GM19025 (cell line): ENCODE data around the gene NCAM1.
A peak's percentile ranks its signal among the peaks of the same experiment; 100 is the strongest.
"Not testable (repeated sequence)": the region's sequence is repeated elsewhere in the genome, so short reads cannot be mapped to it uniquely, and the experiment has no call there.

Experiments
- ATAC-seq: cut with Tn5 transposase; IDR thresholded peaks from one replicate; pipeline ENCODE4 v1.9.1; 2021; ENCODE audit warnings: mild to moderate bottlenecking, low read depth, moderate library complexity; ENCODE audit not compliant: unreplicated experiment

The NCAM1 gene

DNA sequence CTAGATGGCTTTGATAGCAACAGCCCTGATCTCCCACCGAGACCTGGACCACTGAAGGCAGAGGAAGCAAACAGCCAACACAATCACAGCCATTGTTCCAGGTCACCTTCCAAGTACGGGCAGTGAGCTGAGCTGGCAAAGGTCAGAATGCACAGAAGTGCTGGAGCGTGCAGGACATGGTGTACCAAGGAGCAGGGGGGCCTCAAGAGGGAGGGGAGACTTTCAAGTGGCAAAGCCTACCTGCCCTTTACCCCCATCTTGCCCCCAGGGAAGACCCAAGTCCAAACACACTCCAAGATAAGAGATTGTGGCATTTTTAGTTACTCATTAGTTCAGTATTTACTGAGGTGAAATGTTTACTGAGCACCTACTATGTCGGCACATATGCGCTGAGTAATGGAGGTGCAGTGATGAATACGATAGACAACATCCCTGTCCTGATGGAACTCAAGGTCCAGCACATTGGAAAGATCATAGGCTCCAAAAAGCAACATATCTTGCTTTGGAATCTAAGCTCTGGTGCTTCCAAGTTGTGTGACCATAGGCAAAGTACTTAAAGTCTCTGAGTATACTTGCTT lies 327.2 kb downstream of the NCAM1 start:
- ATAC-seq = no peak

DNA sequence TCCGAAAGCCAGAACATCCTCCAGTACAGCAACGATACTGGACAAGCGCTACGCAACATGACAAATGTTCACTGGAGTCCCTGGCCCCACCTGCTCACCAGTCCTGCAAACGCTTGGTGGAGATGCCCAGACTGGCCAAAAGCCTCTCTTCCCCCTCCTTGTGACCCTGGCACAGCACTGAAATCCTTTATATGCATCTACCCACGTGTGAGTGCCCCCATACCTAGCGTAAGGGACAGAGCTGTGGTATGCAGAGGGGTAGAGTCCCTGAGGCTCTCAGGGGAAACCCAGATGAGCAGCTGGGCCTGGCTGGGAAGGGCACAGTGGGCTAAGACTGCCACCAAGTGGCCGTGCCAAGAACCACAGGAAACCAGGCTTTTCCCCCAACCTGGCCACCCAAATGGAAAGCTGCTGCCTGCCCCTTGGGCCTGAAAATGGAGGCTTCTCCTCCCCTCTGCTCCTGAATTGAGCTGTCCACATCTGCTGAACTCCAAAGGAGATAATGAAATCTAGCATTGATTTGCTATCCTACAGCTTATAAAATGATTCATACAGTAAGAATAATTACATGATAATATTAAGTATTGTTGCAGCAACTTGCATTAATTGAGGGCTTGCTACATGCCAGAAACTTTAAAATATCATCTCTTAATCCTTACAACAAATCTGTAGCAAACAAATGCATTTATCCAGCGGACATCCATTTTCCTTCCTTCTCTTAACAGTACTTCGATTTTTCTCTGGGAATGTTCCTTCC lies 328.4 kb downstream of the NCAM1 start:
- ATAC-seq = peak; percentile 86

DNA sequence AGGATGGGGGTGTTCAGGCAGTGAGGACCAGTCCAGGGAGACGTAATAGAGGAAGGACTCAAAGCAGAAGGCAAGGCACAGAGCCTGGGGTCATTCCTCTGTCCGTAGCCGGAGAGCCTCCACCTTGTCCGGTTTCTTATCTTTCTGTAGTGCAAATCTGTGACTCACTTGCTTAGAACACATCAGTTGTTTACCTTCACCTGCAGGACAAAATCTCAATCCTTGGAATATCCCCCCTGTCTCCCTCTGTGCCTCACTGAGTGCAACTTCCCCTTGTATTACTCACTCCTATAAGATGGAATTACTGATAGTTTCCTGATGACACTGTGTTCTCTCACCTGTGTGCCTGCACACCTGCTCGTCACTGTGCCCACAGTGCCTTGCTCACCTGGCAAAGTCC lies 332.7 kb downstream of the NCAM1 start:
- ATAC-seq = no peak

DNA sequence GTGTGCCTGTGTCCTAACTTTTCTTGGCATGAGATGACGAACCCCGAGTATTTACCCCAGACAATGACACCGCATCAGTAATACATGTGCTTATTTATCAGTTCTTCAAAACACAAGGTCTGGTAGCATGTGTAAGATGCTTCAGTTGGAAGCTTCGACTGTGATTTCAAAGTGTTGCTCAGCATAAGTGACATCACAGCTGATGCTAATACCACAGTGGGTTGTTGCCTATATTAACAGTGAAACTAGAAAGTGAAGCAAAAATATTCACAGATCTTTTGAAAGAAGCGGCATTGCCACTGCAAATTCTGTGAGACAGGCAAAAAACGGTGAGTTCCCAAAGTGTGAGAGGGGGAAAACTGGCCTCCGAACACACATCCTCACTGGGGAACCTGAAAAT lies 334.8 kb downstream of the NCAM1 start:
- ATAC-seq = no peak

DNA sequence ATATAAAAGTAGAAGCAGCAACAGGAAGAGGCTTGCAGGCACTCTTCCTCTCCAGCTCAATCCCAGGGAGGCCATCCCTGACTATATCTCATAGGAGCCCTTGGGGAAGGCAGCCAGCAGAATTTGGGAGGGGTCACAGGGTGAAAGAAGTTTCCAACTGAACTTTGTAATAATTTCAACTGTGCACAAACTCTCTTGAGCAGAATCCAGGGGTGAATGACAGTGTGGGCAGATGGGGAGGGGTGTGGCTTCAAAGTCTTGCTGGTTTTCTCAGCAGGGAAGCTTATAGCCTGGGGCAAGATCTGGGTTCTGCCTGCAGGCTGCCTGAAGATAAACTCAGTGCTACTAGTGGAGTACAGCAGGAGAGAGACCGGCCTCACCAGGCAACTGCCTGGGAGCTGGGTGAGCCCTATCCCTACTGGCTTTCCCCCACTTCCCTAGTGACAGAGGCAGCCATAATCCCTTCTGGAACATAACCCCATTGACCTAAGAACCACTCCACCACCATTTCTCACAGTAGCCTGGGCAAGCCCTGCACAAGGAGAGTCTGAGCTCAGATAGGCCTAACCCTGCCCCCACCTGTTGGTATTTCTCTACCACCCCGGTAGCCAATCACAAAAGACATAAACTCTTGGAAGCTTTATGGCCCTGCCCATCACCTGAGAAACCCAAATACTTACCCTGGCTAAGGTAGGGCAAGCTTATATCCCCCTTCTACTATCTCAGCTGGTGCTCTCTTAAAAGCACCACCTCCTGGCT lies 335.4 kb downstream of the NCAM1 start:
- ATAC-seq = no peak

DNA sequence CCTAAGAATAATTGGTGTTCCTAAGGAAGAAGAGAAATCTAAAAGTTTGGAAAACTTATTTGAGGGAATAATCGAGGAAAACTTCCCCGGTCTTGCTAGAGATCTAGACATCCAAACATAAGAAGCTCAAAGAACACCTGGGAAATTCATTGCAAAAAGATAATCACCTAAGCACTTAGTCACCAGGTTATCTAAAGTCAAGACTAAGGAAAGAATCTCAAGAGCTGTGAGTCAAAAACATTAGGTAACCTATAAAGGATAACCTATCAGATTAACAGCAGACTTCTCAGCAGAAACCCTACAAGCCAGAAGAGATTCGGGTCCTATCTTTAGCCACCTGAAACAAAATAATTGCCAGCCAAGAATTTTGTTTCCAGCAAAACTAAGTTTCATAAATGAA lies 337.3 kb downstream of the NCAM1 start:
- ATAC-seq = not testable (repeated sequence)

DNA sequence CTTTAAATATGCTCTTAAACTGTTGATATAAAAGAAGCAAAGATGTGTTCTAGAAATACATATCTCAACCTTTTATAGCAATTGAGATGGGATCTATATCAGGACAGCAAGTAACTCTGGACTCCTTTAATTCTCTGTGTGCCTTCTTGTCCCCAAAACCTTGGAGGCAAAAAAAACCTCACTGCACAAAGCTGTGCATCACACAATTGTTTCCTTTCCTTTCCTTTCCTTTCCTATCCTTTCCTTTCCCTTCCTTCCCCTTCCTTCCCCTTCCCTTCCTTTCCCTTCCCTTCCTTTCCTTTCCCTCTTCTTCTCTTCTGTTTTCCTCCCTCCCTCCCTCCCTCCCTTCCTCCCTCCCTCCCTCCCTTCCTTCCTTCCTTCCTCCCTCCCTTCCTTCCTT lies 343.7 kb downstream of the NCAM1 start:
- ATAC-seq = no peak

DNA sequence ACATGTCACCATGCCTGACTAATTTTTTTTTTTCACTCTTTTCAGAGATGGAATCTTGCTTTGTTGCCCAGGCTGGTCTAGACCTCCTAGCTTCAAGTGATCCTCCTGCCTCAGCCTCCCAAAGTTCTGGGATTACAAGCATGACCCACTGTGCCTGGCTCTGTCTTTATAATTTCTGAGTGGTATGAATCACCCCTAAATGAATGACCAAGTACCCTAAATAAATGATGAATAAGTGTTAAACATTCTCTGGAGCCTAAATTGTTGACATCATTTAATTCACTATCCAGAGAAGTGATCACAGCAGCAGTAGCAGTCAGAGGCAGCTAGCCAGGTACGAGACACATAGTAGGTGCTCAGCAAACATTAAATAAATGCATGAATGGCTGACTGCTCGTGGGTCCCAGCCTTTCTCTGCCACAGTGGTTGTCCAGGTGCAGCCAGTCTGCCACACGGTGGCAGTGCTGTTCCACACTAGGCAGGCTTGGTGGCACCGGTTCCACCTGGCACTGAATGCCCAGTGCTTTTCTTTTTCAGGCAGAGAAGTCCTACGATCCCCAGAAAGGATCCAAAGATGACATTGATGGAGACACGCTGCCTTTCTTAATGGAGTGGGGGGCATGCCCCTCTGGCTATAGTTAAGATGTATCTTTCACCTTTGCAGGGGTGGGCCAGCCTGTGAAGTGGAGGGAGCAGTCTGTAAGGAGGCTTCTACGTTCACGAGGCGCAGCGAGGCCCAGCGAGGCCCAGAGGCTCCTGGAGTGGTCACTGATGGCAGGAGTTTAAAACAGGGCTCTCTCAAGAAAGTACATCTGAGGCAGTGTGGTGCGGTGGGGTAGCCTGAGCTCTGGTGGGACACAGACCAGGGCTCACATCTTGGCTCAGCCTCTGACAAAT lies 344.5 kb downstream of the NCAM1 start:
- peak; percentile 91 for ATAC-seq

DNA sequence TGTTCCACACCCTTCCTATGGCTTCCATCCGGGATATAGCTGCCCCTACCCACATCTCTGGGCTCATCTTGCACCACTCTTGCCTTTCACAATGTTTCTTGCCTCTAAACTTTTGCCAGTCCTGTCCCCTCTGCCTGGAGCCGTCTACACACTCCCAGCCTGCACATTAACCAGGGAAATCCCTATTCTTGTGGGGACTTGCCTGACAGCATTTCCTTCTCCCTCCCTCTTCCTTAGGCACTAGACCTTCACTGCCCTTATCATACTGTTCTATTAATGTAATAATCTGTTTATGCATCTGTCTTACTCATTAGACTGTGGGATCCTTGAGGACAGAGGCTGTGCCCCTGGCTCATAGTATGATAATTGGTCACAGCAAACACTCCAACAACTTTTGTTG lies 347.4 kb downstream of the NCAM1 start:
- ATAC-seq = no peak

DNA sequence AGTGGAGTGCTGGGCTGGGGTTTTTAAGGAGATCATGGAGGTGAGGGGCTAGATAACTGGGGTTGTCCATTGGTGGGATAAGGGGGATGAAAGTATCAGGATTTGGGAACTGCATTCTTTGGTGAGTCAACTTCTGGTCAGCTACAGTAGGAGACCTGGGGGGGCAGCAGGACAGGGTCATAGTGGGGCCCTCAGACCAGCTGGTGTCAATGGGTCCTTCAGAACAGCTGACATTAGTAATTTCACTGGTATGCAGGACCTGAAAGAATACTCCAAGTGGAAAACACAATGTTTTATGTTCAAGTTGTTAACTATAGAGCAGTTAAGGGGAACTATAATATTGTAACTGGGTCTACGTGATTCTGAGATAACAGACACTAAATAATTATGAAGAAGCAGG lies 350.3 kb downstream of the NCAM1 start:
- ATAC-seq = no peak

DNA sequence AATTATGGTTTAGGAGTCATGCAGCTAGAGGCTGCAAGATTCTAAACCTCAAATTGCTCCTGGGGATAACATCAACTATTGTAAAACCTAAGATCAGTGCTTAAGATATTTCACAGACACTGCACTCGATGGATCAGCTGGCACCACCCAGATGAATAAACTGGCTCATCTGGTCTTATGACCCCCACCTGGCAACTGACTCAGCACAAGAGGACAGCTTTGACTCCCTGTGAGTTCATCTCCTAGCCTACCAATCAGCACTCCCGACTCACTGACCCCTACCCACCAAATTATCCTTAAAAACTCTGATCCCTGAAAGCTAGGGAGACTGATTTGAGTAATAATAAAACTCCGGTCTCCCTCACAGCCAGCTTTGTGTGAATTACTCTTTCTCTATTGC lies 352.4 kb downstream of the NCAM1 start:
- ATAC-seq = no peak

DNA sequence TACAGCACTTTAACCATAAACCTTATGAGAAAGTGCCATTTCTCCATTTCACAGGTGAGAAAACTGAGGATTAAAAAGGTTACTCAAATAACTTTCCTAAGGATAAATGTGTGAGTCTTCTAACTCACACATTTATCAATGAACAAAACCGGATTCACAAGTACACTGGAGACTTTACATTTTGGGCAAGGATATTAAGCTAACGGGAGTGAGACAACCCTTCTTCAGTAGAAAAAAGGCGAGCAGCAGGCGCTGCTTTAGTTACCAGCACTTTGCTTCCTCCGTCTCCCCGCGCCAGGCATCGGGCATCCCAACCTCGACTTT lies 352.8 kb downstream of the NCAM1 start:
- ATAC-seq = no peak

DNA sequence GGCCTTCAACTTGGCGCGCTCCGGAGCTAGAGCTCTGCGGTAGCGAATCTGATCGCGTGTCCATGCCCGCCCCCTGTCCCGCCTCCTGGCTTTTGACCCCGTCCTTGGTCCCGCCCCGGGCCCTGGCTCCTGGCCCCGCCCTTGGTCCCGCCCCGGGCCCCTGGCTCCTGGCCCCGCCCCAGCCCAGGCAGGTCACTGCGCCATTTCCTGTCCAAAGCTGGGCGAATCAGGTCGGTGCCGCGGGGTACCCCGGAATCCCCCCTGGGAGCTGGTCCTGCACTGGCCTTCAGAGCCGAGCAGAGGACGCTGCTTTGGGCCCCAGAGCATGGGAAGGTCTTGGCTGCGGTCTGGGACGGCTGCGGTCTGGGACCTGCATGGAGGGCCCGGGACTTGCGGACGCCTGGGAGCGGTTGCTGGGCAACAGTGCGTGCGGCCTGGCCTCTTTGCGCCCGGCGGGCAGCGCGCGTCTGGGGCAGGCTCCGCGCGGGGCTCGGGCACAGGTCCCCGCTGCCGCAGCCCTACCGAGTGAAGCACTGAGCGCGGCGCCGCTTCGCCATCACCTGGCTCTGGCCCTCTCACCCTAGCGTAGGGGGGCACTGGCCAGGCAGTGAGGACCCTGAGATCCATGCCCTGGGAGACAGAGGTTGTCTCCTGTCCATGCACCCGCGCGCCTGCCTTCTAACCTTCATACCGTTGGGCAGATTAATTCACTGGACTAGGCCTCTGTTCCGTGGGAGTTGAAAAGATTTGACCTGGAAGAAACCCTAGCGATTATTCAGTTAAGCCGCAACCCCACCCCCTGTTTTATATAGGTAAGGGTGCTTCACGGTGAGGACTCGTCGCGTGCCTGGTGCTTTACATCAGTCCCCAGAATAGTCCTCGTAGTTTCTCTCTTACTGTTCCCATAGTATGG lies 353.4 kb downstream of the NCAM1 start, which contains the start of gene TTC12:
Gene TTC12, plus strand, starts transcription at position 195 of the 913 bp plus-strand sequence. CDS start 1,675 bp downstream, outside the sequence.
- ATAC-seq = peak; percentile 99

DNA sequence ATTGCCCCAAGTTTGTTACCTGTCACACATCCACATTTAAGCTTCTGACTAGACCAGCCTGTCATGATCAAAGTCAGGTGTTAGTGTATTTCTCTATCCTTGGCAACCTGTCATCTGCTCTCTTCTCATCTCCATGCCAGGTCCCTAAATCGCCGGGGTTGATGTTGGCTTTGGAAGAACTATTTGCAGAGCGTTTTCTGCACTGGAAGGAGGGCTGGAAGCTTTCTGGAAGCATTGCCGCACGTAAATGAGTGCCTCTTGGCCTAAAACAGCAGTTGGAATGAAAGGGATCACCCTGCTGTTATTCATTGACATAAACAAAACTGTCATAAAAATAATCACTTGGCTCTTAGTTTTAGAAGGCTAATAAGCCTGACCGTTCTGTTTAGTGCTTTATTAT lies 354.6 kb downstream of the NCAM1 start:
- ATAC-seq = no peak

DNA sequence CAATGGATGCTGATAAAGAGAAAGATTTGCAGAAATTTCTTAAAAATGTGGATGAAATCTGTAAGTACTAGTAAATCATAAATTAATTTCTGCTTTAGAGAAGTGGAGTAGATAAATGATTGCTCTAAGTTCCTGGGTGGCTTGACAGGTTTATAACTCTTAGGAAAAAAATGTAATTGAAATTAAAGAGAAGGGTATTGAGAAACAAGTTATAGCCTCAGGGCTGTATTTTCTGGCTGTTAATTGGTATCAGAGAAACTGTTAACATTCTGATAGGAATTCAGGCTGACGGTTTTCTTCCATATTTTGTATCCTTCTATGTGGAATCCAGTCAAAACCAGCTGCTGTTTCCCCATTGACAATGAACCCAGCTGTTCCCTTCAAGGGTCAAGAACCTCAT lies 355.0 kb downstream of the NCAM1 start:
- no peak for ATAC-seq

DNA sequence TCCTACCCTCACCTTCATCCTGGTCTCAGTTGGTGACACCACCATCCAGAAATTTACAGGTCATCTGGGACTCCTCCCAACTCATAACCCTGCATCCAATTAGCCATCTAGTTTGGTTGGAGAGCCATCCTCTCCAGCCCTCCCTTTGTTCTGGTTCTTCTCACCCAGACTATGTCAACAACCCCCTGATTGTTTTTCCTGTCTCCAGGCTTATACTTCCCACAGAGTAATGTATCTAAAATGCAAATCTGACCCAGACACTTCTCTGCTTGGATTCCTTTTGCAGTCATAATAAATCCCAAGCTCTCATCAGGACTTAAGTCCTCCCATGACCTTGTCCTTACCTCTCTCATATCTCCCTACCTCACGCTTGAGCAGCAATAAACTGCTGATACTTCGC lies 356.1 kb downstream of the NCAM1 start:
- no peak for ATAC-seq

DNA sequence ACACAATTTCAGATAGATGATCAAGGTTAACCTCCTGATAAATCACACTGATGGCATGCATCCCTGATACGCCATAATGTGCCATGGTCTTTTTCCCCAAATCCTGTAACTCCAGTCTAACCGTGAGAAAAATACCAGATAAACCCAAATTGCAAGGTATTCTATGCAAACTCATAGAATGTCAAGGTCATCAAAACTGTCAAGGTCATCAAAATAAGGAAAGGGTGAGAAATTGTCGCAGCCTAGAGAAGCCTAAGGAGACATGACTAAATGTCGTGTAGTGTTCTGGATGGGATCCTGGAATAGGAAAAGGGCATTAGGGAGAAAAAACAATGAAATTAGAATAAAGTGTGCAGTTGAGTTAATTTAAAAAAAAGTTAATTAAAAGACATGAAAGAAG lies 357.9 kb downstream of the NCAM1 start:
- no peak for ATAC-seq

DNA sequence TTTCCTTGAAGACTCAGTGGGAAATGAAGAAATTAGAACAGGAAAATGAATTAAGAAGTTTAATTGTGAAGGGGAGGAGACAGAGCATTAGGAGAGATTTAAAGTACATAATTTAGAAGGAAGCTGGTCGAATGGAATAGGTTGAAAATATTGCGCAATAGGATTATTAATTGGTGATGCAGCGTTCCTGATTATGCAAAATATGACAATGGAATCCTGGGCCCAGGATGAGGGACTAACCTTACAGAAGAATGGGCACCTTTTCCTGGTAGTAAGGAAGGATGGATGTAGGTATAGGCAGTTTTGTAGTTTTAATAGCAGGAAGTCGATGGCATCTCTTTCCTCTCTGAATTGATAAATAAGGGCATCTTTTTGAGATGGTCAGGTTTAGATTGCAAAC lies 360.9 kb downstream of the NCAM1 start:
- no peak for ATAC-seq

DNA sequence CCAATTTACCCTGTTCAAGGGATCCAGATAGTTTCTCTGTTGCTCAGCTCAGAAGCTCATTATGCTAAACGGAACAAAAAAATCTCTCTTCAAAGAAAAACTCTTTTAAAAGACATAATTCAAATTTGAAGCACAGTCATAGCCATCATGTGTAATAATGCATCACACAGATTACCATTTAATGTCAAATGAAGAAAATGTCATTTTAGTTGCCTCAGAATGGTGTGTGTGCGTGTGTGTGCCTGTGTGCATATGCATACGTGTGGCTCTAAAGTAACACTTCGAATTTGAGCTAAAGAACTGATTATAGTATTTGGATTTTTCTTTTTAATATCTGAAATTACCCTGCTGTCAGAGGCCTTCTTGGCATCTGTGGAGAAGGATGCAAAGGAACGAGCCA lies 363.0 kb downstream of the NCAM1 start:
- no peak for ATAC-seq
